ENCODE data around the gene POLN.

The POLN gene

GRCh38 chr4:2083116-2083825 lies 158.7 kb downstream of the POLN start:
- no peak for DNase-seq (ENCODE audit: low read depth, low spot score)

GRCh38 chr4:2082627-2083026 lies 159.3 kb downstream of the POLN start:
- DNase-seq (ENCODE audit: low read depth, low spot score): no peak

- DNase-seq (ENCODE audit: low read depth, low spot score): no peak
Observed at GRCh38 chr4:2082118-2082517, 159.8 kb downstream of the POLN start.

- DNase-seq (ENCODE audit: low read depth, low spot score): no peak
Observed at GRCh38 chr4:2081540-2081939, 160.4 kb downstream of the POLN start.

GRCh38 chr4:2080429-2081300 lies 161.3 kb downstream of the POLN start:
- DNase-seq (ENCODE audit: low read depth, low spot score): no peak

- DNase-seq (ENCODE audit: low read depth, low spot score): no peak
Observed at GRCh38 chr4:2079926-2080325, 162.0 kb downstream of the POLN start.

- DNase-seq (ENCODE audit: low read depth, low spot score): no peak
Observed at GRCh38 chr4:2079006-2079405, 162.9 kb downstream of the POLN start.

- DNase-seq (ENCODE audit: low read depth, low spot score): no peak
Observed at GRCh38 chr4:2078584-2078983, 163.3 kb downstream of the POLN start.

GRCh38 chr4:2077537-2078460 lies 164.1 kb downstream of the POLN start:
- DNase-seq (ENCODE audit: low read depth, low spot score): no peak

- DNase-seq (ENCODE audit: low read depth, low spot score): no peak
Observed at GRCh38 chr4:2076908-2077536, 164.9 kb downstream of the POLN start.

- DNase-seq (ENCODE audit: low read depth, low spot score): no peak
Observed at GRCh38 chr4:2075987-2076907, 165.7 kb downstream of the POLN start.

GRCh38 chr4:2075171-2075986 lies 166.5 kb downstream of the POLN start:
- no peak for DNase-seq (ENCODE audit: low read depth, low spot score)

- no peak for DNase-seq (ENCODE audit: low read depth, low spot score)
Observed at GRCh38 chr4:2074588-2074987, 167.3 kb downstream of the POLN start.

GRCh38 chr4:2073808-2074481 lies 168.0 kb downstream of the POLN start:
- no peak for DNase-seq (ENCODE audit: low read depth, low spot score)

GRCh38 chr4:2072971-2073807 lies 168.7 kb downstream of the POLN start:
- DNase-seq (ENCODE audit: low read depth, low spot score): no peak

- no peak for DNase-seq (ENCODE audit: low read depth, low spot score)
Observed at GRCh38 chr4:2071912-2072867, 169.7 kb downstream of the POLN start.

Measured in iPS DF 19.7 (cell line).